Measurements from ENCODE around the gene FBXW9.

GRCh38 chr19:12668932-12669269 is 27.5 kb downstream of the FBXW9 start:
- no peak for TF ChIP-seq EZH2 (IDR thresholded peaks at IDR 0.05; ENCODE audit: borderline replicate concordance, insufficient read depth, low read length, poor library complexity, severe bottlenecking)
- no peak for TF ChIP-seq CTCF (IDR thresholded peaks at IDR 0.05; ENCODE audit: poor library complexity, severe bottlenecking)
- no peak for TF ChIP-seq EP300 (conservative IDR thresholded peaks at IDR 0.05; ENCODE audit: poor library complexity, severe bottlenecking)
- TF ChIP-seq TAF1 (IDR thresholded peaks at IDR 0.05; ENCODE audit: low read depth), result no peak
- TF ChIP-seq RAD21 (conservative IDR thresholded peaks at IDR 0.05), result no peak

Data from neural cell (in vitro differentiated cells).